NCI-H748 treated with DMSO at 0.1 percent for 48 hours (cell line): ENCODE measurements around the gene GGTLC2.

ENCODE experiments used
- DNase-seq: peaks from one replicate; lab custom pipeline; 2025; lab: John Stamatoyannopoulos, UW

The GGTLC2 gene

GRCh38 chr22:22691716-22692701 is 47.6 kb downstream of the GGTLC2 start:
- DNase-seq: no peak

- DNase-seq: no peak
Observed at GRCh38 chr22:22692707-22693530, 48.5 kb downstream of the GGTLC2 start.

- no peak for DNase-seq
Observed at GRCh38 chr22:22693531-22693884, 49.1 kb downstream of the GGTLC2 start.

GRCh38 chr22:22694106-22694505 is 49.7 kb downstream of the GGTLC2 start:
- no peak for DNase-seq

GRCh38 chr22:22696104-22696503 is 51.7 kb downstream of the GGTLC2 start:
- DNase-seq: no peak
